Measurements from ENCODE around the gene STRC.

The STRC gene

DNA sequence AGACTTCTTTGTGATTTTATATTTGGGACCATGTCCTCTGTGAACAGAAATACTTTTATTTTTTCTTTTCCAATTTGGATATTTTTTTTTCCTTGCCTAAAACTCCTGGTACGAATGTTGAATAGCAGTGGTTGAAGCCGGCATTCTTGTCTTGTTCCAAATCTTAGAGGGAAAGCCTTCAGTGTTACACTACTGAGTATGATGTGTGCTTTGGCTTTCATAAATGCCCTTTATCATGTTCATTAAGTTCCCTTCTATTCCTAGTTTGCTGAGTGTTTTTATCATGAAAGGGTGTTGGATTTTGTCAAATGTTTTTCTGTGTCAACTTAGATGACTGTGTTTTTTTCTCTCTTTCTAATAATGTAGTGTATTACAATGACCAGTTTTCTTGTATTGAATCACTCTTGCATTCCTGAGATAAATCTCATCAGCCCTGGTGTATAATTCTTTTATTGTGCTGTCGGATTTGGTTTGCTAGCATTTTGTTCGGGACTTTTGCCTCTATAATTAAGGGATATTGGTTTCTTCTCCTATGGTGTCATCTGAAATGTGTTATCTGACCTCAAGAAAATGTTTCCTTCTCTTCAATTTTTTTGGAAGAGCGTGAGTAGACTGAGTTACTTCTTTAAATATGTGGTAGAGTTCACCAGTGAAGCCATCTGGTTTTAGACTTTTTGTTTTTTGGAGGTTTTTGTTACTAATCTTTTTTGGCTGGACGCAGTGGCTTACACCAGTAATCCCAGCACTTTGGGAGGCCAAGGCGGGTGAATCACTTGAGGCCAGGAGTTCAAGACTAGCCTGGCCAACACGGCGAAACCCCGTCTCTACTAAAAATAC lies 67.9 kb downstream of the STRC start:
- Histone ChIP-seq H3K27me3 (ENCODE audit: control insufficient read depth, low read length) (no peaks in the 10 kb centered on the region), H3K36me3 (ENCODE audit: control insufficient read depth, low read length) (peaks cover 9% of the 10 kb centered on the region), H4K20me1 (ENCODE audit: control insufficient read depth, insufficient read depth, low read depth, low read length) (no peaks in the 10 kb centered on the region), H3K4me3 (ENCODE audit: low read length) (no peak overlapping the region), H3K9me2 (replicated peaks; ENCODE audit: control insufficient read depth, low read length) (no peaks in the 10 kb centered on the region), H3F3A (ENCODE audit: control insufficient read depth, insufficient read depth) (no peaks in the 10 kb centered on the region), H3K27ac (ENCODE audit: low read depth, low read length) (no peak overlapping the region), H3K9me3 (ENCODE audit: control insufficient read depth, insufficient read depth, low read length) (peaks cover 4% of the 10 kb centered on the region; the same call in 1 of the 2 replicates), H3K79me2 (ENCODE audit: control insufficient read depth, low read length) (no peaks in the 10 kb centered on the region), H3K4me1 (ENCODE audit: control insufficient read depth, low read length) (no peaks in the 10 kb centered on the region), H3K4me2 (ENCODE audit: low read length) (no peak overlapping the region)
- no peak for TF ChIP-seq EZH2phosphoT487 (IDR thresholded peaks at IDR 0.05; ENCODE audit: borderline replicate concordance, low read length)
- TF ChIP-seq, protein P1, sequence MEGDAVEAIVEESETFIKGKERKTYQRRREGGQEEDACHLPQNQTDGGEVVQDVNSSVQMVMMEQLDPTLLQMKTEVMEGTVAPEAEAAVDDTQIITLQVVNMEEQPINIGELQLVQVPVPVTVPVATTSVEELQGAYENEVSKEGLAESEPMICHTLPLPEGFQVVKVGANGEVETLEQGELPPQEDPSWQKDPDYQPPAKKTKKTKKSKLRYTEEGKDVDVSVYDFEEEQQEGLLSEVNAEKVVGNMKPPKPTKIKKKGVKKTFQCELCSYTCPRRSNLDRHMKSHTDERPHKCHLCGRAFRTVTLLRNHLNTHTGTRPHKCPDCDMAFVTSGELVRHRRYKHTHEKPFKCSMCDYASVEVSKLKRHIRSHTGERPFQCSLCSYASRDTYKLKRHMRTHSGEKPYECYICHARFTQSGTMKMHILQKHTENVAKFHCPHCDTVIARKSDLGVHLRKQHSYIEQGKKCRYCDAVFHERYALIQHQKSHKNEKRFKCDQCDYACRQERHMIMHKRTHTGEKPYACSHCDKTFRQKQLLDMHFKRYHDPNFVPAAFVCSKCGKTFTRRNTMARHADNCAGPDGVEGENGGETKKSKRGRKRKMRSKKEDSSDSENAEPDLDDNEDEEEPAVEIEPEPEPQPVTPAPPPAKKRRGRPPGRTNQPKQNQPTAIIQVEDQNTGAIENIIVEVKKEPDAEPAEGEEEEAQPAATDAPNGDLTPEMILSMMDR (IDR thresholded peaks at IDR 0.05; ENCODE audit: low read depth, low read length, poor library complexity, severe bottlenecking): no peak
